ENCODE measurements around the gene SMIM24. TPM values are rescaled to one million over a fixed set of nuclear protein-coding genes. Genes with fewer than 3 reads are reported as not detected.
"Not testable (repeated sequence)": the region's sequence is repeated elsewhere in the genome, so short reads cannot be mapped to it uniquely, and the experiment has no call there.

Gene SMIM24
- not detected for total RNA-seq (ENCODE audit: unreplicated experiment)
- long read RNA-seq: 0 reads

DNA sequence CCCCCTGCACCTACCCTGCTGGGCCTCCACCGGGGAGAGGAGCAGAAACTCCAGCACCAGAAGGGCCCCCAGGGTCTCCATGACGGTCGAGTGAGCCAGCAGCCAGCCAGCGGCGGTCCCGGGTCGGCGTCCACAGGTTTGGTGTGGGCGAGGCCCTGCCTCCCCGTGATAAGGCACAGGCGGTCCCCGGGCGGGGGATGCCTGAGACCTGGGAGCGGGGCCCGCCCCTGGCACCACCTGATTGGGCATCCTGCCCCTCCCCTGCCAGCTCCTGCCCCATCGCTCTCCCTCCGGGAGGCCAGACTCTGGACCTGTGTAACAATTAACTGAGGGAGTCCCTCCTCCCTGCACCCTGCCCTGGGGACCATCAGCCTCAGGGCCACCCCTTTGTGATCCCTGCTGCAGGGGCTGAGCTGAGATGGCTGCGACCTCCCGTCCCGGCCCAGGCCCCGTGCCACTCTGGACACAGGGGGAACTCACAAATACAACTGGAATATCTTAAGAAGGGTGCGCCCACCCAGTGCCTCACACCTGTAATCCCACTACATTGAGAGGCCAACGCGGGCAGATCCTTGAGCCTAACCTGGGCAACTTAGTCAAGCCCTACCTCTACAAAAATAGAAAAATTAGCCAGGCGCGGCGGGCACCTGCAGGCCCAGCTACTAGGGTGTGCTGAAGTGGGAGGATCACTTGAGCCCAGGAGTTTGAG, at the start of gene SMIM24:
TSS of gene SMIM24 (minus strand) at position 143 of the 709 bp plus-strand sequence. CDS start at position 81, 62 bp downstream.
- Mint-ChIP-seq H3K9me3 (ENCODE audit: unreplicated experiment) (peaks cover 2% of the 10 kb centered on the region), H3K4me3 (ENCODE audit: unreplicated experiment) (no peak within 1 kb of the TSS), H3K27ac (ENCODE audit: unreplicated experiment) (no peak within 1 kb of the TSS), H3K4me1 (ENCODE audit: low read depth, unreplicated experiment) (no peaks in the 10 kb centered on the region), H3K27me3 (ENCODE audit: unreplicated experiment) (no peaks in the 10 kb centered on the region), H3K36me3 (ENCODE audit: unreplicated experiment) (no peaks in the 10 kb centered on the region)
- no peak for DNase-seq
- TF ChIP-seq, protein P1, sequence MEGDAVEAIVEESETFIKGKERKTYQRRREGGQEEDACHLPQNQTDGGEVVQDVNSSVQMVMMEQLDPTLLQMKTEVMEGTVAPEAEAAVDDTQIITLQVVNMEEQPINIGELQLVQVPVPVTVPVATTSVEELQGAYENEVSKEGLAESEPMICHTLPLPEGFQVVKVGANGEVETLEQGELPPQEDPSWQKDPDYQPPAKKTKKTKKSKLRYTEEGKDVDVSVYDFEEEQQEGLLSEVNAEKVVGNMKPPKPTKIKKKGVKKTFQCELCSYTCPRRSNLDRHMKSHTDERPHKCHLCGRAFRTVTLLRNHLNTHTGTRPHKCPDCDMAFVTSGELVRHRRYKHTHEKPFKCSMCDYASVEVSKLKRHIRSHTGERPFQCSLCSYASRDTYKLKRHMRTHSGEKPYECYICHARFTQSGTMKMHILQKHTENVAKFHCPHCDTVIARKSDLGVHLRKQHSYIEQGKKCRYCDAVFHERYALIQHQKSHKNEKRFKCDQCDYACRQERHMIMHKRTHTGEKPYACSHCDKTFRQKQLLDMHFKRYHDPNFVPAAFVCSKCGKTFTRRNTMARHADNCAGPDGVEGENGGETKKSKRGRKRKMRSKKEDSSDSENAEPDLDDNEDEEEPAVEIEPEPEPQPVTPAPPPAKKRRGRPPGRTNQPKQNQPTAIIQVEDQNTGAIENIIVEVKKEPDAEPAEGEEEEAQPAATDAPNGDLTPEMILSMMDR (IDR thresholded peaks at IDR 0.05; ENCODE audit: partially characterized antibody, unreplicated experiment): no peak

DNA sequence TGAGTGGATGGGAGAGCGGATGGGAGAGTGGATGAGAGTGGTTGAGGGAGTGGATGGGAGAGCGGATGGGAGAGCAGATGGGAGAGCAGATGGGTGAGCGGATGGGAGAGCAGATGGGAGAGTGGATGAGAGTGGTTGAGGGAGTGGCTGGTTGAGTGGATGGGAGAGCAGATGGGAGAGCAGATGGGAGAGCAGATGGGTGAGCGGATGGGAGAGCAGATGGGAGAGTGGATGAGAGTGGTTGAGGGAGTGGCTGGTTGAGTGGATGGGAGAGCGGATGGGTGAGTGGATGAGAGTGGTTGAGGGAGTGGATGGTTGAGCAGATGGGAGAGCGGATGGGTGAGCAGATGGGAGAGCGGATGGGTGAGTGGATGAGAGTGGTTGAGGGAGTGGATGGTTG, 49.0 kb upstream of the SMIM24 start:
- H3K9me3 Mint-ChIP-seq (ENCODE audit: unreplicated experiment); H3K27ac Mint-ChIP-seq (ENCODE audit: unreplicated experiment); H3K36me3 Mint-ChIP-seq (ENCODE audit: unreplicated experiment); H3K4me1 Mint-ChIP-seq (ENCODE audit: low read depth, unreplicated experiment); H3K27me3 Mint-ChIP-seq (ENCODE audit: unreplicated experiment); H3K4me3 Mint-ChIP-seq (ENCODE audit: unreplicated experiment): not testable (repeated sequence)
- DNase-seq: peak; percentile 60

DNA sequence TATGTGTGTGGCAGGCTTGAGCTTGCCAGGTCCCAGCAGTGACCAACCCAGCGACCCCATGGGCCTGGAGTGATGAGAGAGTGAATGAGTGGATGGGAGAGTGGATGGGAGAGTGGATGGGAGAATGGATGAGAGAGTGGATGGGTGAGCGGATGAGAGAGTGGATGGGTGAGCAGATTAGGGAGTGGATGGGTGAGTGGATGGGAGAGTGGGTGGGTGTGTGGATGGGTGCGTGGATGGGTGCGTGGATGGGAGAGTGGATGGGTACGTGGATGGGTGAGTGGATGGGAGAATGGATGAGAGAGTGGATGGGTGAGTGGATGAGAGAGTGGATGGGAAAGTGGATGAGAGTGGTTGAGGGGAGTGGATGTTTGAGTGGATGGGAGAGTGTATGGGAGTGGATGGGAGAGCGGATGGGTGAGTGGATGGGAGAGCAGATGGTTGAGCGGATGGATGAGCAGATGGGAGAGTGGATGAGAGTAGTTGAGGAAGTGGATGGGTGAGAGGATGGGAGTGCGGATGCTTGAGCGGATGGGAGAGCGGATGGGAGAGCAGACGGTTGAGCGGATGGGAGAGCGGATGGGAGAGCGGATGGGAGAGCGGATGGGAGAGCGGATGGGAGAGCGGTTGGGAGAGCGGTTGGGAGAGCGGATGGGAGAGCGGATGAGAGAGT, 48.4 kb upstream of the SMIM24 start:
- TF ChIP-seq, protein P1 (IDR thresholded peaks at IDR 0.05; ENCODE audit: partially characterized antibody, unreplicated experiment): no peak
- Mint-ChIP-seq H3K27me3 (ENCODE audit: unreplicated experiment) (peaks cover 4% of the 10 kb centered on the region), H3K36me3 (ENCODE audit: unreplicated experiment) (peaks cover 5% of the 10 kb centered on the region), H3K9me3 (ENCODE audit: unreplicated experiment) (peaks cover 6% of the 10 kb centered on the region), H3K4me3 (ENCODE audit: unreplicated experiment) (no peak overlapping the region), H3K27ac (ENCODE audit: unreplicated experiment) (no peak overlapping the region), H3K4me1 (ENCODE audit: low read depth, unreplicated experiment) (peaks cover 9% of the 10 kb centered on the region)
- no peak for DNase-seq

DNA sequence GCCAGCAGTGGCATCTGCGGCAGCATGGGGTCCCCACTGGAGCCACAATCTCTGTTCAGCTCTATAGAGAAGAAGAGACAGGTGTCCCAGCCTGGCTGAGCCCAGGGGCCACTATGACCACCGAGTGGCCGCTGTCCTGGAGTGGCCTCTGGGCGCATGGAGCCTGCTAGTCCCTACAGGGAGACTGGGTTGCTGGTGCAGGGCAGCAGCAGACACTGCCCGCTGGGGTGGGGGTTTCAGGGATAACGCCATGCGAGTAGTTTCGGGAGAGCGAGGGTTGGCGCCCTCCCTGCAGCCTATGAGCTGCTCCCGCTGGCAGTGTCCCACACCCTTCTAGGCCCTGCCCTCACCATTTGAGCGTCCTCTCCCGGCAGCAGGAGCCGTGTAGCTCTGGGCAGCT, 47.8 kb upstream of the SMIM24 start:
- Mint-ChIP-seq H3K27ac (ENCODE audit: unreplicated experiment) (no peak overlapping the region), H3K36me3 (ENCODE audit: unreplicated experiment) (peaks cover 5% of the 10 kb centered on the region), H3K4me1 (ENCODE audit: low read depth, unreplicated experiment) (peaks cover 9% of the 10 kb centered on the region), H3K4me3 (ENCODE audit: unreplicated experiment) (no peak overlapping the region), H3K27me3 (ENCODE audit: unreplicated experiment) (peaks cover 4% of the 10 kb centered on the region), H3K9me3 (ENCODE audit: unreplicated experiment) (peaks cover 6% of the 10 kb centered on the region)
- DNase-seq: no peak
- TF ChIP-seq, protein P1 (IDR thresholded peaks at IDR 0.05; ENCODE audit: partially characterized antibody, unreplicated experiment): no peak

DNA sequence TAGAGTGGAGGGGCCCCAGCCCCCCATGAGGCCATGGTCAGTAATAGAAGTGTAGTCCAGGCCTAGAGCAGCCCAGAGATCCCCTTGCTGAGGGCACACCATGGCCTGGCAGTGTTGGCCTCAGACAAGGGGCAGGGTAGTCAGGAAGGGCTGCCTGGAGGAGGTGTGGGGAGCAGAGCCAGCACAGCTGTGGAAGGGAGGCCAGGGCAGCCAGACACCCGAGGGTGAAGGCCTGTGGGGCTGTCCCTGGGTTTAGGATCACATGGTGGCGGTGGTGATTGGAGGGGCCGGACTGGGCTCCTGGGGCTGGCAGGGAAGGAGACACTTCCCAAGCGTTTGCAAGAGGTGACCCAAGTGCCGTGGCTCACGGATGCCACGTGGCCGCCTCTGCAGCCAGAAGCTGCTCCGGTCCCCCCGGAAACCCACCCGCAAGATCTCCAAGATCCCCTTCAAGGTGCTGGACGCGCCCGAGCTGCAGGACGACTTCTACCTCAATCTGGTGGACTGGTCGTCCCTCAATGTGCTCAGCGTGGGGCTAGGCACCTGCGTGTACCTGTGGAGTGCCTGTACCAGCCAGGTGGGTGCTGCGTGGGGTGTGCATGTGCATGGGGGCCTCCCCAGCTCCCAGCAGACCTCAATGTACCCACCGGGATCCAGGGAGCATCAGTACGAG, 47.0 kb upstream of the SMIM24 start:
- TF ChIP-seq, protein P1 (IDR thresholded peaks at IDR 0.05; ENCODE audit: partially characterized antibody, unreplicated experiment): no peak
- H3K4me3 Mint-ChIP-seq (ENCODE audit: unreplicated experiment): no peak overlapping the region
- peaks cover 4% of the 10 kb centered on the region for H3K27me3 Mint-ChIP-seq (ENCODE audit: unreplicated experiment)
- H3K4me1 Mint-ChIP-seq (ENCODE audit: low read depth, unreplicated experiment): peaks cover 9% of the 10 kb centered on the region
- no peak for DNase-seq
- peaks cover 6% of the 10 kb centered on the region for H3K9me3 Mint-ChIP-seq (ENCODE audit: unreplicated experiment)
- peaks cover 5% of the 10 kb centered on the region for H3K36me3 Mint-ChIP-seq (ENCODE audit: unreplicated experiment)
- no peak overlapping the region for H3K27ac Mint-ChIP-seq (ENCODE audit: unreplicated experiment)

Measured in glutamatergic neuron (in vitro differentiated cells).